Fibroblast of lung (primary cell): ENCODE data around the gene EPHA5. TPM values are rescaled to one million over a fixed set of nuclear protein-coding genes. Genes with fewer than 3 reads are reported as not detected.

Source experiments
- DNase-seq, 2 donors: peaks; one replicate each; pipeline versions ENCODE4 v3.0.0 to v3.0.0-alpha.2; 2010; ENCODE audit warnings: low read depth in 2 of 2
- H2AFZ ChIP-seq: 2 replicates; pipeline ENCODE4 v1.5.1; 2012; ENCODE audit warnings: low read length, control low read depth, inconsistent platforms
- H3K27ac ChIP-seq: 2 replicates; pipeline ENCODE4 v1.5.1; 2011; ENCODE audit warnings: low read length, control low read depth; ENCODE audit not compliant: insufficient read depth
- H3K27me3 ChIP-seq: 2 replicates; pipeline ENCODE4 v1.5.1; 2011; ENCODE audit warnings: mild to moderate bottlenecking, low read length; ENCODE audit not compliant: control insufficient read depth, insufficient read depth
- H3K36me3 ChIP-seq: 2 replicates; pipeline ENCODE4 v1.5.1; 2011; ENCODE audit warnings: low read length; ENCODE audit not compliant: control insufficient read depth, insufficient read depth
- H3K4me1 ChIP-seq: 2 replicates; pipeline ENCODE4 v1.5.1; 2011; ENCODE audit warnings: low read length; ENCODE audit not compliant: control insufficient read depth, insufficient read depth; ENCODE audit errors: extremely low read depth
- H3K4me2 ChIP-seq: 2 replicates; pipeline ENCODE4 v1.5.1; 2011; ENCODE audit warnings: low read length, control low read depth; ENCODE audit not compliant: insufficient read depth; ENCODE audit errors: extremely low read depth
- H3K4me3 ChIP-seq, 4 experiments: fragments of 200-600 bp in 1 of 4; sonication (generic) in 1 of 4; replicated peaks in 1 of 4; 2 replicates each; pipeline ENCODE4 v1.5.1; 2011 to 2016; ENCODE audit warnings: low read length in 4 of 4, low read depth in 3 of 4, mild to moderate bottlenecking in 3 of 4, control low read depth in 2 of 4, inconsistent platforms in 1 of 4, mixed read lengths in 1 of 4; ENCODE audit not compliant: insufficient read depth in 1 of 4; ENCODE audit errors: control extremely low read depth in 1 of 4
- H3K79me2 ChIP-seq: 2 replicates; pipeline ENCODE4 v1.5.1; 2012; ENCODE audit warnings: mild to moderate bottlenecking, low read length, inconsistent platforms; ENCODE audit not compliant: control insufficient read depth, insufficient read depth
- H3K9ac ChIP-seq: 2 replicates; pipeline ENCODE4 v1.5.1; 2011; ENCODE audit warnings: mild to moderate bottlenecking, low read length, control low read depth; ENCODE audit not compliant: insufficient read depth
- H3K9me3 ChIP-seq: 2 replicates; pipeline ENCODE4 v1.5.1; 2012; ENCODE audit warnings: low read depth, low read length; ENCODE audit not compliant: control insufficient read depth, insufficient read depth
- H4K20me1 ChIP-seq: 2 replicates; pipeline ENCODE4 v1.5.1; 2011; ENCODE audit warnings: low read length; ENCODE audit not compliant: control insufficient read depth, insufficient read depth; ENCODE audit errors: extremely low read depth
- CTCF ChIP-seq, 2 donors: IDR thresholded peaks in 1 of 2; conservative IDR thresholded peaks in 1 of 2; 1 replicate in 1 of 2; 2 replicates in 1 of 2; pipeline ENCODE4 v1.5.1; 2011 to 2012; ENCODE audit warnings: low read length in 2 of 2, control low read depth in 1 of 2, inconsistent platforms in 1 of 2, low read depth in 1 of 2, mild to moderate bottlenecking in 1 of 2
- EZH2 ChIP-seq: IDR thresholded peaks from 2 replicates; pipeline ENCODE4 v1.5.1; 2012; ENCODE audit warnings: low read length, control low read depth, mild to moderate bottlenecking; ENCODE audit errors: missing control alignments
- polyA plus RNA-seq, 2 donors: library from polyadenylated mRNA; depleted of rRNA in 1 of 2; stranded (reverse) in 1 of 2; unstranded in 1 of 2; fragments of >200 nt; gene quantifications; 2 replicates each; pipeline ENCODE4 v1.2.1, GENCODE V29; 2011 to 2012; ENCODE audit warnings: missing spikeins in 1 of 2
- total RNA-seq: library from RNA; depleted of rRNA; stranded (reverse); fragments of >200 nt; gene quantifications from 2 replicates; pipeline ENCODE4 v1.2.1, GENCODE V29; 2014

Gene EPHA5
- total and polyA plus RNA-seq, 2 donors (not counting 1 experiment from before 2014, with no cell fraction given) = under 0.01 to 0.16 TPM

DNA sequence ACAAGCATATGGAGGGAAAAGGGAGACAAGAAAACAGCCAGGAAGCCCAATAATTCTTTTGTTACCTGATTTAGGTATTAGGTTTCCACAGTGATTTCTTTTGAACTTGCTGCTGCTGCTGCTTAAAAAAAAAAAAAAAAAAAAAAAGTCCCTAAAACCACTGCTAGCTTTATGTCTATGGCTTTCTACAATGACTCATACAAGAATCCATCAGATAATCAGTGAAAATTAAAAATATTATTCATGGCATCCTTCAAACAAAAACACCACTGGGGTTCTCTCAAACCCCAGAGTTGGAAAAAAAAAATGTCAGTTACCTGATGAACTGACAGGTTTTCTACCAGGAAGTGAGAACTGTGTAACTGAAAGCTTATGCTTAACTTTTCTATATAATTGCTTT, 14.3 kb downstream of the EPHA5 start:
- no peaks in the 10 kb centered on the region for H3K79me2 ChIP-seq
- no peak for TF ChIP-seq EZH2
- no peak for TF ChIP-seq CTCF (conservative IDR thresholded peaks at IDR 0.05 in 1 of 2, IDR thresholded peaks at IDR 0.05 in 1 of 2; ENCODE audit: low read depth in 1 of 2, low read length in 2 of 2)
- no peaks in the 10 kb centered on the region for H3K36me3 ChIP-seq
- H3K4me2 ChIP-seq = no peak overlapping the region
- no peak overlapping the region for H3K27ac ChIP-seq
- H2AFZ ChIP-seq = no peak overlapping the region
- H3K9me3 ChIP-seq = no peaks in the 10 kb centered on the region
- no peak overlapping the region for H3K4me3 ChIP-seq
- H3K9ac ChIP-seq = no peak overlapping the region
- DNase-seq = no peak
- H3K4me1 ChIP-seq = no peaks in the 10 kb centered on the region
- no peaks in the 10 kb centered on the region for H3K27me3 ChIP-seq
- no peaks in the 10 kb centered on the region for H4K20me1 ChIP-seq

DNA sequence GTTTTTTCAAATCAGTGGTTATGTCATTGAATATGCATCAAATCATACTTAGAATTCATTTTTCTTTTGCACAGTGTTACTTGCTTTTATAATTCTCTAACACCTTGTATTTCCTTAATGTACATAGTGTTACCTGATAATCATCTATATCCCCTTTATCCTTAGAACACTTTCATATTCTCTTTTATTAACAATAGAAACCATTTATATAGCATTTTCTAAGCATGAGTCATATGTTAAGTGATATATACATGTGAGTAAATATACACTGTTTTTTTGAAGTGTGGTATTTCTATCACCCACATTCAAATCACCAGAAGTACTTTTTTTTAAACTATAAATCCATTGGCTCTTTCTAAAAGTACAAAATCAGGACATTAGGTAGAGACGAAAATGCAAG, 15.3 kb downstream of the EPHA5 start:
- Histone ChIP-seq H3K4me3 (no peak overlapping the region), H3K27ac (no peak overlapping the region), H3K4me1 (no peaks in the 10 kb centered on the region), H3K27me3 (no peaks in the 10 kb centered on the region), H3K36me3 (no peaks in the 10 kb centered on the region), H4K20me1 (no peaks in the 10 kb centered on the region), H3K9me3 (no peaks in the 10 kb centered on the region), H2AFZ (no peak overlapping the region), H3K4me2 (no peak overlapping the region), H3K9ac (no peak overlapping the region), H3K79me2 (no peaks in the 10 kb centered on the region)
- TF ChIP-seq CTCF (conservative IDR thresholded peaks at IDR 0.05 in 1 of 2, IDR thresholded peaks at IDR 0.05 in 1 of 2; ENCODE audit: low read depth in 1 of 2, low read length in 2 of 2) (no peak), EZH2 (no peak)
- no peak for DNase-seq

DNA sequence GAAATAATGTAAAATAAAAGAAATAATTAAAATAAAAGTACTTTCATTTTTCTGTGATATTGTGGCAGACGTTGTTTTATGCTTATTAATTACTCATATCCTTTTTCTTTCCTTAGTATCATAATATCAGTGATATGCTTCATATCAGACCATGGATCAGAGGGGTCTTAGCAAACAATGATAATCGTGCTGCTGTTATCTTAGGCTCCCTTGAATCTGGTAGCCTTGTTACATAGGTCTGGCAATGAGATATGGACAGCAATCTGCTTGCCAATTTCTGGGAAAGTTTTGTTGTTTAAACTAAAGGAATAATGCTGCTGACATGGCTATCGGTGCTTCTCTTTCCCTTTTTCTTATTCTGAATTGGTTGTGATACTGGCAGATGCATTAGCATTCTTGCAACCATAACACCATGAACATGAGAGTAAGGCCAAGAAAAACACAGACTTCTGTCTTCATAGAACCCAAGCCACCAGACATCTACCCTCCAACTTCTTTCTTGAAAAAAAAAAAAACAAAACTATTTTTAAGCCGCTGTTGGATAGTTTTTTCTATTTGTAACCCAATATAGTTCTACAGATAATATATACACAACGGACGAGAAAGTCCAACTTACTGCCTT, 16.4 kb downstream of the EPHA5 start:
- Histone ChIP-seq H3K4me3 (no peak overlapping the region), H3K4me1 (no peaks in the 10 kb centered on the region), H3K27me3 (no peaks in the 10 kb centered on the region), H2AFZ (no peak overlapping the region), H3K79me2 (no peaks in the 10 kb centered on the region), H3K36me3 (no peaks in the 10 kb centered on the region), H3K9me3 (no peaks in the 10 kb centered on the region), H3K9ac (no peak overlapping the region), H3K27ac (no peak overlapping the region), H4K20me1 (no peaks in the 10 kb centered on the region), H3K4me2 (no peak overlapping the region)
- peak in 1 of 2 donors; percentile 63 for DNase-seq
- TF ChIP-seq CTCF (conservative IDR thresholded peaks at IDR 0.05 in 1 of 2, IDR thresholded peaks at IDR 0.05 in 1 of 2; ENCODE audit: low read depth in 1 of 2, low read length in 2 of 2) (no peak), EZH2 (no peak)
